ENCODE data around the gene MS4A4E. TPM values are rescaled to one million over a fixed set of nuclear protein-coding genes. Genes with fewer than 3 reads are reported as not detected.
"Not testable (repeated sequence)": the region's sequence is repeated elsewhere in the genome, so short reads cannot be mapped to it uniquely, and the experiment has no call there.

MS4A4E gene
- total RNA-seq, 1 donor from 2014 or later, result not detected

DNA sequence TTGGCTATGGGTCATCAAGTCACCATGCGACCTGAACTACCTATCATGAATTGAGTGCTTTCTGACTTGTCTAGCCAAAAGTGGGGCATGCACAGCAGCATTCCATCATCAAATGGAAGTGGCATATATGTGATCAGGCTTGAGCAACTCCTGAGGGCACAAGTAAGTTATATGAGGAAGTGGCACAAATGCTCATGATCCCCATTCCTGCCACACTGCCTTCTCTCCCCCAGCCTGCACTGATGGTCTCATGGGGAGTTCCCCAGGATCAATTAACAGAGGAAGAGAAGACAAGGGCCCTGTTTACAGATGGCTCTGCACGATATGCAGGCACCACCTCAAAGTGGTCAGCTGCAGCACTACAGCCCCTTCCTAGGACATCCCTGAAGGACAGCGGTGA, 21.8 kb downstream of the MS4A4E start:
- no peak for DNase-seq

DNA sequence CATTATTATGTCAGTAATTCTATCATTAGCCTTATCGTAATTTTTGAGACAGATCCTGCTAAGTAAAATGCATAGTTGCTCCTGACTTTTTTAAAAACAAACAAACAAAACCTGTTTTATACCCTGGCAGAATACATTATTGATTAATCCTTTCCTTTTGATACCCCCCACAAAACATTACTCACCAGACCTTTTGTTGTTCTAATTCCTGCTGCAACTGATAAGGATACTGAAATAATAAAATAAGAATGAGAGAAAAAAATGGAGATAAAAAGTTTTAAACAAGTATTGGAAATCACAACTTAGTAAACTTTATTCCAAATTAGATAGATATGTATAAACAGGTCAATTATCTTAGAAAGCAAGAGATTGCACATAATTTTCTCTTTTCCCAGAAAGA, 28.6 kb downstream of the MS4A4E start:
- DNase-seq, result no peak

DNA sequence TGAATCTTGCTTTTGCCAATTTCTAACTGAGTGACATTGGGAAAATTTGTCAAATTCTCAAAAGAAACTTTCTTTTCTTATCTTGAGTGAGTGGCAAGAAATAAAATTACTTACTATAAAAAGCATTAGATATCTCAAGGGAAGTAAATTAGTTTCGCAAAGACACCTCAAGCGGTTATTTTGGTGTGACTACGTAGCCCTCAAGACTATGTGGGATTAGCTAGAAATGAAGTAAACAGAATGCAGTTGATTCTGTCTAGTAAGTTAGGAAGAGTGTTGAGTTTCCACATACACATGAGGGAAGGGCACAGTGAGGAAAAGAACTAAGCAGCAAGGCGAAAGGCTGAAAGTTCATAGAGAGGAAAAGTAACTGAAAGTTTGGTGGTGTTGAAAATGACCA, 31.7 kb downstream of the MS4A4E start:
- DNase-seq, result no peak

DNA sequence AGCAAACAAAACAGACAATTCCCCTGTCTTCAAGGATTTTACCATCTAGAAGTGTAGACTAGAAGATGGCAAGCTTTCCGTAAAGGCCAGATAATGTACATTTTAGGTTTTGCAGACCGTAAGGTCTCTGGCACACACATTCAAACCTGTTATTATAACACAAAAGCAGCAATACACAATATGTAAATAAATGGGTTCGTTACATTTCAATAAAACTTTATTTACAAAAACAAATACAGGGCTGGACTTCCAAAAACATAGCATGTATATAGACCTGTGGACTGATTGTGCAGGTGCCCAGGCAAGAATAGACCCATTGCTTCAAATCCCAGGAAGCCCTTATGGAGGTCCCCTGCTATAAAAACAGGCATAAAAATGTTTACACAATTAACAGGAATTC, 33.0 kb downstream of the MS4A4E start:
- DNase-seq, result no peak

- DNase-seq, result no peak
These were observed 34.0 kb downstream of the MS4A4E start for GRCh38 chr11:60208951-60209350.

GRCh38 chr11:60208146-60208895, 34.6 kb downstream of the MS4A4E start:
- DNase-seq, result no peak

DNA sequence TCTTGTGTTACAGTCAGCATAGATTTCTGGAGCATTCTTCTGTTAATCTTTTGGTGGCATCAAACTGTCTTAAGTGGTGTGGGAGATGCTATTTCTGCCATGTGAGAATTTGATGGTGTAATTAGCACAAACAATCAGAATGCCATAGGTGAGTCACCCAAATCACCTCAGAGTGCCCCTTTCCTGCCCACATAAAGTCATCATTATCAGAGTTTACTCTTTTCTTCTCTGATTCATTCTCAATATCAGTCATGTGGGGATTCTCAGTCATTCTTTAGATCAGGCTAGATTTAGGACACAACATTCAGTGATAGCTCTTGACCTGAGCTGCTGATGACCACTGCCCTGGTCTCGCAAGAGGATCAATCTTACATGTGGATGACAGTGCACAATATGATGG, 36.3 kb downstream of the MS4A4E start:
- DNase-seq, result no peak

DNA sequence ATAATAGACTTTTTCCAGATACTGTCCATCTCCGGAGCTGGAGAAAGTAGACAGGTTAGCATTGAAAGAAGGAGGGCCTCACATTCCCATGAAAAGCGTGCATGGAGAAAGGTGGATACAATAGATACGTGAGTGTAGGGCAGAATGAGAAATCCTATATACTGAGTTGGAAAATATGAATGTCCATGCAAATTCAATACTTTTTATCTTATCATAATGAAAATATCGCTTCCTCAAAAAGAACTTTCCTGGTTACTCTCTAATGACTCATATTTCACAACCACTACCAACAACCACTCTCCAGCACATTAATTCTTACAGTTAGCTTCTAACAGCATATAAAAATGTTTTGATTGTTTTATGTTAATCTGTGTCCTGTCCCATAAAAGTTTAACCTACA, 38.0 kb downstream of the MS4A4E start:
- no peak for DNase-seq

GRCh38 chr11:60201334-60201733, 41.6 kb downstream of the MS4A4E start:
- DNase-seq, result not testable (repeated sequence)

DNA sequence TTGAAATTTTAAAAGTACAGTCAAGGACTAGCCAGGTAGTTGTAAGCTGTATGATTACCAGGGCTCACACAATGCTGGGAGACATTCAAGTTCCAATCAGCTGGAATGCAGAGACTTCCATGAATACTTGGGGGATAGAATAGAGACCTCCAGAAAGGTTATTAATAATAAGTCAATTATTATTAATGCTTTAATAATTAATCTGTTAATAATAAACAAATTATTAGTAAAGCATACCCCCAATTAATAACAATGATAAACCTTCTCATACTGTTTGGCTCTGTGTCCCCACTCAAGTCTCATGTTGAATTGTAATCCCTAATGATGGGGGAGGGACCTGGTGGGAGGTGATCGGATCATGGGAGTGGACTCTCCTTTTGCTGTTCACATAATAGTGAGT, 45.5 kb downstream of the MS4A4E start:
- no peak for DNase-seq

GRCh38 chr11:60195923-60196368, 47.0 kb downstream of the MS4A4E start:
- DNase-seq, result no peak

DNA sequence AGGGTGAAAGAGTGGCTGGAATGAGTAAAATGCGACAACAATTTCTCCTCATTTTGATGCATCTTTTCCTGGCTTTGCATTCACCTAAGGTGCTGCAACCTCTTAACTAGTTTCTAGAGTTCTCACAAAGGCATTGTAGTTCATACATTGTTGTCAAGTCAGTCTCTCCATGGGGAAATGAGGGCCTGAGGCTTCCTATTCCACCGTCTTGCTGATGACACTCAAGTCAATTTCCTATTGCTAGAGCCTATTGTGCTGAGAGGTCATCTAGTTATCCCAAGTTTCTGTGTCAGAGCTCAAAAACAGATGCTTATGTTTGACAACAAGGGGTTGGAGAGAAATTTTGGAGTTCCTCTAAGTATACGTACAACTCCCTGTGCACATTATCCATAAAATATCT, 48.4 kb downstream of the MS4A4E start:
- no peak for DNase-seq

DNA sequence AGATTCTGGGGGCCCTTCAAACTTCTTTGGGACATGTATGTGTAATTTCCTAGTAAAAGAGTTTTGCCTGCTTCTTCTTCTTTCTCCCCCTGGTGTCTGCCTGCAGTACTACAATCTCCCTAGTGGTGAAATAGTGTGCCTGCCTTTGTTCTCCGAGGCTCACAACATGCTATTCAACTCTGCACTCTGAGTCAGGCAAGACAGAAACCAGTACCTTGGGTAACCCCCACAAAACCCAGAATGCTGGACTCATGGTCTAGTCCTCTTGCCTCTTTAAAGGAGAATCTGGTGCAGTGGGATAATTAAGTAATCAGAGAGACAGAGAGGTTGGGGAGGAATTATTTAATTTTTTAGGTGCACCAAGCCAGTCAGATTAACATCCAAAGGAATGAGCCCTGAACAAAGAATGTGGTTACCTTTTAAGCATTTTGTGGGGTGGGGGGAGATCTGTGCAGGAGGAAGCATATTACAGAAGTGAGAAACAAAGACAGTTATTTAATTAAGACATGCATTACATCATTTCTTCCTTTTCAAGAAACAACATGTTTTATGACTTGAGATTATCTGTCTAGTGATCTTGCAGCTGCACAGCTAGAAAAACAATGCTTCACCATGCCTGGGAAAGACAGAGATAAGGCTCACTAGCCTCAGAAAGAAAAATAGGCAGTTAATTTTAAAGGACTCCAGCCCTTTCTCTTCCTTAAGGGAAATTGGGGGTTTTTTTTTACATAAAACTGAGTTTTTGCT, 49.1 kb downstream of the MS4A4E start:
- DNase-seq, result peak; percentile 45

DNA sequence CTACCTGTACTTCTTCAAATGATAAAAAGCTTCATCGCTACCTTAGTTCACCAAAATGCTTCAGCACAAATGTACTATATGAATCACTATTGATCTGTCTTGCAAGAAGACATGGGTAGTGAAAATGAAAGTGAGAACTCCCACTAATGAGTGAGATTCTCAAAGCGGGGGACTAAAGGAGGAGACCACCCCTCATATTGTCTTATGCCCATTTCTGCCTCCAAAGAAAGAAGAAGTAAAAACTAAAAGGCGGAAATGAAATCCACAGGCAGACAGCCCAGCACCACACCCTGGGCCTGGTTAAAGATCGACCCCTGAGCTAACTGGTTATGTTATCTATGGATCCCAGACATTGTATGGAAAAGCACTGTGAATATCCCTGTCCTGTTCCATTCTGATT, 50.4 kb downstream of the MS4A4E start:
- DNase-seq, result not testable (repeated sequence)

DNA sequence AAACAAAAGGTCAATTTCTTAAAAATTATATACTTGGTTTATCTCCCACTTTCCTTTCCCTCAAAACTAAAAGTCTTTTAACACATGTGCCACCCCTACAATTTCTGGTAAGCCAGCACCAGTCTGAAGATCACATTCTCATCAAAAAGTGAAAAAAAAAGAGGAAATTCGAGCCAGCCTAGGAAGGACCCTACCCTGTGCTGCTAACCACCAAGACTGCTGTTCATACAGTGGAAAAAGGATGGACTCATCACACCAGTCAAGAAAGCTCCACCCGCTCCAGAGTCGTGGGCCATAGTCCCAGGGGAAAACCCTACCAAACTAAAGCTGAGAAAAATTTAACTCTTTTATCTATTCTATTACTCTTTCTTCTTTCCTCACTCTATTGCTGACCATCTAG, 54.5 kb downstream of the MS4A4E start:
- not testable (repeated sequence) for DNase-seq

DNA sequence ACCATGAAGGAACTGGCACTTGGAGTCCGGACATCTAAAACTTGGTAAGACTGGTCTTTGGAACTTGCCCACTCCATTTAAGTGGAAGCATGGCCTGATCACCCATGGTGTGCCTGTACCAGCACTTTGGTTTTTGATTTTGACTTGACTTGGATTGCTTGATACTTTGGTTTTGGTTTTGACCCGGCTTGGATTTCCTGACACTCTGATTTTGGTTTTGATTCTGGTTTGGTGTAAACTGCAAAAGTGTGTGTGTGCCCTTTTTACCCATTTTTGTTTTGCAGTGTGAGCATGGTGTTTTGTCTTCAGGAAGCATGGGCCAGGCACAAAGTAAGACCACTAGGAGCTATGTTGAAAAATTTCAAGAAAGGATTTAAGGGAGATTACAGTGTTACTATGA, 56.8 kb downstream of the MS4A4E start:
- DNase-seq, result not testable (repeated sequence)

DNA sequence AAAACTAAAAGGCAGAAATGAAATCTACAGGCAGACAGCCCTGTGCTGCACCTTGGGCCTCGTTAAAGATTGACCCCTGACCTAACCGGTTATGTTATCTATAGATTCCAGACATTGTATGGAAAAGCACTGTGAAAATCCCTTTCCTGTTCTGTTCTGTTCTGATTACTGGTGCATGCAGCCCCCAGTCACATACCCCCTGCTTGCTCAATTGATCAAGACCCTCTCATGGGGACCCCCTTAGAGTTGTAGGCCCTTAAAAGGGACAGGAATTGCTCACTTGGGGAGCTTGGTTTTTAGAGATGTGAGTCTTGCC, 57.5 kb downstream of the MS4A4E start:
- DNase-seq, result not testable (repeated sequence)

DNA sequence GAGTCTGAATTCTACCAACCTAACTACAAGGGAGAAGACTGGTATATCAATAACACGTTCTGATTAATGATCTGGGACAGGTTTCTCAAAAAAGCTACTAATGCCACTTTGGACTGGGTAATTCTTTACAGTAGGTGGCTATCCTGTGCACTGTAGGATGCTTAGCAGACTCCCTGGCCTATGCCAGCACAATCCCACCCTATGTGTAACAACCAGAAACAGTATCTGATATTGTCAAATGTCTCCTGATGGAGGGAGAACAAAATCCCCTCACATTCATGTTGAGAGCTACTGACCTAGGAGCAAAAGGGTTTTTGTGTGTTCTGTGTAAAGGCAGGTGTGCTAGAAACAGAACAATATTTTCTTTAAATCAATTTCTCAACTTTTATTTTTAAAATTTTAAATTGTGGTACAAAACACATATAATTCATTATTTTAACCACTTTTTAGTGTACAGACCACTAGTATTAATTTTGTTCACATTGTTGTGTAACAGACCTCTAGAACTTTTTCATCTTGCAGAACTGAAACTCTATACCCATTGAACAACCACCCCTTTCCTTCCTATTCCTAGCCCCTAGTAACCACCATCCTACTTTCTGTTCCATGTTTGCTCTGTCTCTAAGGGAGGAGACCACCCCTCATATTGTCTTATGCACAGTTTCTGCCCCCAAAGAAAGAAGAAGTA, 58.0 kb downstream of the MS4A4E start:
- no peak for DNase-seq

DNA sequence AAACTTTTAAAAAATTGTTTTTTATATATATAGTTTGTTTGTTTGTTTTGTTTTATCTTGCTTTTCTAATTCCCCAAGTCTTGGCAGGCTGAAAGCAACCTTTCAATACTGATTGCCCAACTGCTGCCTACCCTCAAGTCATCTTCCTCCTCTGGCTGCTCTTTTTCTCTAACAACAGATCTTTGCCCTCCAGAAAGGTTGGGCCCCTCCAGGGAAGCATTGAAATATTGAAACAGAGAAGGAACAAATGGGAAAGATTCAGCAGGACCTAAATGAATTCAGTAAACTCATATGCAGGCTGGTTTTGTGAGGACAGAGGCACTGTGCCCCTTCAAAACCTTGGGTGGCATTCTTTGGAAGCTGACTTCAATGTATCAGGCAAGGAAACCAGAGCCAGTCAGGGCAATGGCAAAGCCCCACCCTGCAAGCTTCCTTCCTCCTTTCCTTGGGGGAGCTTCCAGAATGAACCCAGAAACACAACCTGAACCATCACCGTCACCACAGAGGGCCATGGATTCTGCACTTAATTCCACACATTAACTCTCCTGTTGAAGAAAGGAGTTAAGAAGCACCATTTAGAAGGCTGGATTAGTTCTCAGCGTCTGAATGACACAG, 59.2 kb downstream of the MS4A4E start:
- no peak for DNase-seq

DNA sequence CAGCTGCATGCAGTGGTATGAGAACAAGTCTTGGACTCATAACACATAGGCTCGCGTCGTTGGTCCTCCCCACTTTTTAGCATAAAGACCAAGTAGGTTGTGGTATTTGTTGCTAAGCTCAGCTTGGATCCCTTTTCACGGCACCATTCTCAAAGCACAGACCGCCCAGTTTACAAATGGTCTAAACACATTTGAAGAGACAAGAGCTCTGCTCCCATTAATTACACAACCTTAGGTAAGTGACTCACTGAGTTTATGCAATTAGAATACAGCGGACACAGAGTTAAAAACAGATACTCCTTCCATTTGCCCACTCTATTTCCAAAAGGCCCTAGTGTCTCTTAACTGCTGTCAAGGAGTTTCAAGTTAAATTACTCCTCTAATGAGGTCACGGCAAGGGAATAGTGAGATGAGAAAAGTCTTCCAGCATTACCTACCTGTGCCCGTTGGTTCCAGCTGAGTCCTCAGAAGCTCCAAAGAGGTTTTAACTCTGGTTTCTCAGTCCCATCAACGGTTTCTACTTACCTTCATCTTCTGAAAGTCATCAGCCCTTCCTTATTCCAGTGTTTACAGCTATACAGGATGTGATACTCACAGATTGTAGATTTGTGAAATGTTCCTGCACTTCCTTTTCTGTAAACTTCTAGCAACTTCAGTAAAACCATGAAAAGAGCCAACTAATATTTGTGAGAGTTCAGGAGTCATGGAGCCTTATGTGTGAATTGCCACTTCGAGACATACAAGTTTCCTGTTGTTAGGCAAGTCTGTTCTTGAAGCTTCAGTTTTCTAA, 60.2 kb downstream of the MS4A4E start, which contains the start of gene MS4A6A:
MS4A6A (minus strand) TSS at position 543 of the 790 bp plus-strand sequence. CDS start 1,356 bp downstream, outside the sequence.
- no peak for DNase-seq

DNA sequence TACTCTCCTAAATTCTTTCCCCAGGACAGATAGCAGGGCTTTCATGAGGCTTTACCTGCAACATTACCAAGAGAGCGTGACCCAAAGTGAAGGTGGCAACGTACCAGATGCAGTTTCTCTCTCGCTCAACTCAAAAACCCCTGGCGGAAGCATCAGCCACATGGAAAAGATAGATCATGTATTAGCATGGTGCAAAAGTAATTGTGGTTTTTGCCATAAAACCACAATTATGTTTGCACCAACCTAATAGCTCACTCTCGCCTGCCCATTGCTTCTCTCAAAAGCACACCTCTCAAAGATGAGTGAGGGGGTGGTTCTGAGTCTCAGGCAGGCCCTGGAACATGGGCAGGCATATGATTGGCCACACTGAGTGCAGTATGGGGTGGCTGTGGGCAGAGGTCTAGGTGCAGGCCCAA, 67.1 kb downstream of the MS4A4E start:
- no peak for DNase-seq

DNA sequence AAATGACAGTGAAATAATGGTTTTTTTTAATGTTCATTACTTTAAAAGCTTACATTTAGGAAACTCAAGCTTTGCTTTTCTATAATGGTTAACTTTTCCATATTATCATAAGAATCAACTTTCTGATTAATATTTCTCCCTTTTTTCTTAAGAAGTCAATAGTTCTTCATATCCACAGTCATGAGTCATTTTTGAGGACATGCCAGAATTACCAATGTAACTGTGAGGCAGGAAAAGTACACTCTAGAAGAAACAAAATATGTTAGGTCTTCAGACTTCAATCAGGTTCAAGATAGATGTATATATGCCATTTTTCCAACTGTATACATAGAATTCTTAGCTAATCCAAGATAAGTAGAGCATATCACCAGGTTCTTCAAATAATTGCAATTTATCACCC, 70.9 kb downstream of the MS4A4E start:
- no peak for DNase-seq

All from tongue (tissue), 2 donors.